Measurements from ENCODE around the gene PLCH2. TPM values are rescaled to one million over a fixed set of nuclear protein-coding genes. Genes with fewer than 3 reads are reported as not detected.

Gene PLCH2
- total and polyA plus RNA-seq, 2 of the 13 experiments (the other 11 are each of a cell fraction or from before 2014, with no cell fraction given): 0.15 to 0.67 TPM

- TF ChIP-seq, protein P1, sequence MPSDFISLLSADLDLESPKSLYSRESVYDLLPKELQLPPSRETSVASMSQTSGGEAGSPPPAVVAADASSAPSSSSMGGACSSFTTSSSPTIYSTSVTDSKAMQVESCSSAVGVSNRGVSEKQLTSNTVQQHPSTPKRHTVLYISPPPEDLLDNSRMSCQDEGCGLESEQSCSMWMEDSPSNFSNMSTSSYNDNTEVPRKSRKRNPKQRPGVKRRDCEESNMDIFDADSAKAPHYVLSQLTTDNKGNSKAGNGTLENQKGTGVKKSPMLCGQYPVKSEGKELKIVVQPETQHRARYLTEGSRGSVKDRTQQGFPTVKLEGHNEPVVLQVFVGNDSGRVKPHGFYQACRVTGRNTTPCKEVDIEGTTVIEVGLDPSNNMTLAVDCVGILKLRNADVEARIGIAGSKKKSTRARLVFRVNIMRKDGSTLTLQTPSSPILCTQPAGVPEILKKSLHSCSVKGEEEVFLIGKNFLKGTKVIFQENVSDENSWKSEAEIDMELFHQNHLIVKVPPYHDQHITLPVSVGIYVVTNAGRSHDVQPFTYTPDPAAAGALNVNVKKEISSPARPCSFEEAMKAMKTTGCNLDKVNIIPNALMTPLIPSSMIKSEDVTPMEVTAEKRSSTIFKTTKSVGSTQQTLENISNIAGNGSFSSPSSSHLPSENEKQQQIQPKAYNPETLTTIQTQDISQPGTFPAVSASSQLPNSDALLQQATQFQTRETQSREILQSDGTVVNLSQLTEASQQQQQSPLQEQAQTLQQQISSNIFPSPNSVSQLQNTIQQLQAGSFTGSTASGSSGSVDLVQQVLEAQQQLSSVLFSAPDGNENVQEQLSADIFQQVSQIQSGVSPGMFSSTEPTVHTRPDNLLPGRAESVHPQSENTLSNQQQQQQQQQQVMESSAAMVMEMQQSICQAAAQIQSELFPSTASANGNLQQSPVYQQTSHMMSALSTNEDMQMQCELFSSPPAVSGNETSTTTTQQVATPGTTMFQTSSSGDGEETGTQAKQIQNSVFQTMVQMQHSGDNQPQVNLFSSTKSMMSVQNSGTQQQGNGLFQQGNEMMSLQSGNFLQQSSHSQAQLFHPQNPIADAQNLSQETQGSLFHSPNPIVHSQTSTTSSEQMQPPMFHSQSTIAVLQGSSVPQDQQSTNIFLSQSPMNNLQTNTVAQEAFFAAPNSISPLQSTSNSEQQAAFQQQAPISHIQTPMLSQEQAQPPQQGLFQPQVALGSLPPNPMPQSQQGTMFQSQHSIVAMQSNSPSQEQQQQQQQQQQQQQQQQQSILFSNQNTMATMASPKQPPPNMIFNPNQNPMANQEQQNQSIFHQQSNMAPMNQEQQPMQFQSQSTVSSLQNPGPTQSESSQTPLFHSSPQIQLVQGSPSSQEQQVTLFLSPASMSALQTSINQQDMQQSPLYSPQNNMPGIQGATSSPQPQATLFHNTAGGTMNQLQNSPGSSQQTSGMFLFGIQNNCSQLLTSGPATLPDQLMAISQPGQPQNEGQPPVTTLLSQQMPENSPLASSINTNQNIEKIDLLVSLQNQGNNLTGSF (CRISPR knock-in tag; IDR thresholded peaks at IDR 0.05): no peak
- TF ChIP-seq FOXA1 (IDR thresholded peaks at IDR 0.05) (no peak), FOXA1 (CRISPR knock-in tag; IDR thresholded peaks at IDR 0.05) (no peak)
- TF ChIP-seq, protein P2, sequence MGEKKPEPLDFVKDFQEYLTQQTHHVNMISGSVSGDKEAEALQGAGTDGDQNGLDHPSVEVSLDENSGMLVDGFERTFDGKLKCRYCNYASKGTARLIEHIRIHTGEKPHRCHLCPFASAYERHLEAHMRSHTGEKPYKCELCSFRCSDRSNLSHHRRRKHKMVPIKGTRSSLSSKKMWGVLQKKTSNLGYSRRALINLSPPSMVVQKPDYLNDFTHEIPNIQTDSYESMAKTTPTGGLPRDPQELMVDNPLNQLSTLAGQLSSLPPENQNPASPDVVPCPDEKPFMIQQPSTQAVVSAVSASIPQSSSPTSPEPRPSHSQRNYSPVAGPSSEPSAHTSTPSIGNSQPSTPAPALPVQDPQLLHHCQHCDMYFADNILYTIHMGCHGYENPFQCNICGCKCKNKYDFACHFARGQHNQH (CRISPR knock-in tag; IDR thresholded peaks at IDR 0.05): no peak
These were observed 25.1 kb downstream of the PLCH2 start (continued) for GRCh38 chr1:2501041-2501819.

DNA sequence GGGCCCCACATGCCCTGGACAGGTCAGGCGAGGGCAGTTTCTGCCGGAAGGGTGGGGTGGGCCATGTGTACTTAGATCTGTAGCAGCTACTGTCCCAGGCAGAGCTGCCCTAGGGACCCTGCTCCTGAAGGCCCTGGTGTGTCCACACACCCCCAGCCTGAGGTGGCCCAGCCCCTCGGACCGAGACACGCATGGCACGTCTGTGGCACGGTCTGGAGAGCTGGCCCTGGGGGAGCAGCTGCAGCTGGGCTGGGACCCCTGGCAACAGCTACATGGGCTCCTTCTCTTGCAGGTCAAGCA lies 25.7 kb downstream of the PLCH2 start:
- in situ Hi-C loops (cut with HindIII; ENCODE audit: extremely low pct_ligation_motif_present, low pct_unique_long_range_greater_than_20kb): loop anchor here (25.0 kb wide), 1 partner anchor 314 kb away; the partner anchor contains the start of gene FAAP20
- POLR2A ChIA-PET: no interaction called here
- H2AFZ ChIP-seq (ENCODE audit: low read length): no peak overlapping the region
- TF ChIP-seq PAF1 (CRISPR knock-in tag; IDR thresholded peaks at IDR 0.05): no peak
- no peak for TF ChIP-seq MYNN (CRISPR knock-in tag; IDR thresholded peaks at IDR 0.05; ENCODE audit: low read depth)
- TF ChIP-seq FOXA1 (IDR thresholded peaks at IDR 0.05): no peak
- TF ChIP-seq FOXA1 (CRISPR knock-in tag; IDR thresholded peaks at IDR 0.05): 0 out of 2 replicates have a peak, but pooled peaks have one; percentile 23
- no peak for TF ChIP-seq ZNF577 (CRISPR knock-in tag; IDR thresholded peaks at IDR 0.05; ENCODE audit: borderline replicate concordance, low read depth)
- TF ChIP-seq, protein P3, sequence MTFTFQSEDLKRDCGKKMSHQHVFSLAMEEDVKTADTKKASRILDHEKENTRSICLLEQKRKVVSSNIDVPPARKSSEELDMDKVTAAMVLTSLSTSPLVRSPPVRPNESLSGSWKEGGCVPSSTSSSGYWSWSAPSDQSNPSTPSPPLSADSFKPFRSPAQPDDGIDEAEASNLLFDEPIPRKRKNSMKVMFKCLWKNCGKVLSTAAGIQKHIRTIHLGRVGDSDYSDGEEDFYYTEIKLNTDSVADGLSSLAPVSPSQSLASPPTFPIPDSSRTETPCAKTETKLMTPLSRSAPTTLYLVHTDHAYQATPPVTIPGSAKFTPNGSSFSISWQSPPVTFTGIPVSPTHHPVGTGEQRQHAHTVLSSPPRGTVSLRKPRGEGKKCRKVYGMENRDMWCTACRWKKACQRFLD (CRISPR knock-in tag; IDR thresholded peaks at IDR 0.05; ENCODE audit: borderline replicate concordance): no peak
- TF ChIP-seq ZNF687 (CRISPR knock-in tag; IDR thresholded peaks at IDR 0.05): peak; percentile 55
- TF ChIP-seq RXRA (CRISPR knock-in tag; IDR thresholded peaks at IDR 0.05): 0 out of 2 replicates have a peak, but pooled peaks have one; percentile 14

More for the DNA sequence above, 25.7 kb downstream of the PLCH2 start:
- DNase-seq (ENCODE audit: low spot score) (no peak), ATAC-seq (peak; percentile 3; the same call in 1 of the 3 replicates), FAIRE-seq (no peak)
- Histone ChIP-seq H3K79me2 (ENCODE audit: insufficient read depth, low read length) (no peaks in the 10 kb centered on the region), H4K20me1 (ENCODE audit: insufficient read depth, low read length) (no peaks in the 10 kb centered on the region), H3K9ac (ENCODE audit: insufficient read depth, low read depth, low read length) (no peak overlapping the region), H3K4me3 (replicated peaks in 1 of 3; ENCODE audit: insufficient read depth in 1 of 3, low read depth in 2 of 3, low read length in 3 of 3) (no peak overlapping the region; a peak in 1 of 6 replicates), H3K27me3 (ENCODE audit: control insufficient read depth in 1 of 2, insufficient read depth in 2 of 2, low read length in 2 of 2) (peaks cover 19 to 55% of the 10 kb centered on the region in 2 experiments), H3K4me2 (ENCODE audit: low read depth, low read length) (peak overlapping the region; percentile 27; the same call in 1 of the 2 replicates), H3K9me3 (ENCODE audit: low read length) (no peaks in the 10 kb centered on the region), H3K36me3 (replicated peaks in 1 of 2; ENCODE audit: control insufficient read depth in 1 of 2, insufficient read depth in 2 of 2, low read length in 2 of 2) (no peaks in the 10 kb centered on the region), H3K4me1 (ENCODE audit: insufficient read depth, low read length) (peaks cover 19% of the 10 kb centered on the region), H3K27ac (ENCODE audit: extremely low read length, insufficient read depth, low read length) (no peak overlapping the region)
- CTCF ChIA-PET (ENCODE audit: low intra/inter-chr PET ratio, low total read pairs): no interaction called here
- no CpG with 5 or more reads among the region's 7 CpGs for WGBS (ENCODE audit: low lambda C conversion rate)
- intact Hi-C loops (cut with micrococcal nuclease; ENCODE audit: unreplicated experiment): no loop called here
- no TSS peak for BruUV-seq (replicated peaks)

Data from HepG2 (cell line).